Testis (tissue), 3 donors: ENCODE results near the gene WFS1. TPM values are rescaled to one million over a fixed set of nuclear protein-coding genes. Genes with fewer than 3 reads are reported as not detected.

Experiments
- DNase-seq: peaks from one replicate; pipeline ENCODE4 v3.0.0-alpha.2; 2019
- H3K27ac ChIP-seq, 2 donors: fragments of 200-600 bp; sonication (generic); one replicate each; pipeline ENCODE4 v1.5.1; 2019
- H3K27me3 ChIP-seq: fragments of 200-600 bp; sonication (generic); one replicate; pipeline ENCODE4 v1.5.1; 2019
- H3K36me3 ChIP-seq: fragments of 200-600 bp; sonication (generic); one replicate; pipeline ENCODE4 v1.5.1; 2017; ENCODE audit warnings: low read depth; ENCODE audit errors: missing control alignments
- H3K4me1 ChIP-seq: fragments of 200-600 bp; sonication (generic); one replicate; pipeline ENCODE4 v1.5.1; 2019
- H3K4me3 ChIP-seq, 2 donors: fragments of 200-600 bp; sonication (generic); one replicate each; pipeline ENCODE4 v1.5.1; 2017 to 2019
- H3K9me3 ChIP-seq: fragments of 200-600 bp; sonication (generic); one replicate; pipeline ENCODE4 v1.5.1; 2017
- POLR2A ChIP-seq: fragments of 450-650 bp; IDR thresholded peaks from one replicate; pipeline ENCODE4 v1.6.1; 2017; ENCODE audit warnings: antibody characterized with exemption, mild to moderate bottlenecking, moderate library complexity
- WGBS, 2 donors: methylation state at CpG; one replicate each; pipeline ENCODE4 v1.1.5; 2018; 5-methylcytosine and 5-hydroxymethylcytosine counted together
- intact Hi-C: fragments of 100-400 bp; cut with DNase I; formaldehyde crosslinking; loops from one replicate; pipeline ENCODE4 v1.15.1; 2023; ENCODE audit warnings: low total_unique reads
- polyA plus RNA-seq: library from polyadenylated mRNA; stranded (reverse); fragments of 350-450 nt; fragmentation: Illumina TruSeq; extraction: RNeasy Lipid Tissue Mini Kit (QIAGEN cat#74804); gene quantifications from one replicate; pipeline ENCODE4 v1.2.3, GENCODE V29; 2014; ENCODE audit warnings: low read depth, low replicate concordance; ENCODE audit not compliant: insufficient read depth
- total RNA-seq, 2 donors: library from RNA; depleted of rRNA; stranded (reverse); fragments of >200 nt; gene quantifications; one replicate each; pipeline ENCODE4 v1.2.3, GENCODE V29; 2016
- TF ChIP-seq, protein P1 (sequence below), 3 experiments: fragments of 450-650 bp in 2 of 3; fragments of 200-600 bp in 1 of 3; sonication (generic) in 1 of 3; IDR thresholded peaks; one replicate each; pipeline ENCODE4 v1.5.1; 2016 to 2019; ENCODE audit warnings: antibody characterized with exemption in 3 of 3, mild to moderate bottlenecking in 2 of 3, moderate library complexity in 1 of 3

The WFS1 gene
- total and polyA plus RNA-seq, 3 donors from 2014 or later = 80.4 to 202 (median 124) TPM

DNA sequence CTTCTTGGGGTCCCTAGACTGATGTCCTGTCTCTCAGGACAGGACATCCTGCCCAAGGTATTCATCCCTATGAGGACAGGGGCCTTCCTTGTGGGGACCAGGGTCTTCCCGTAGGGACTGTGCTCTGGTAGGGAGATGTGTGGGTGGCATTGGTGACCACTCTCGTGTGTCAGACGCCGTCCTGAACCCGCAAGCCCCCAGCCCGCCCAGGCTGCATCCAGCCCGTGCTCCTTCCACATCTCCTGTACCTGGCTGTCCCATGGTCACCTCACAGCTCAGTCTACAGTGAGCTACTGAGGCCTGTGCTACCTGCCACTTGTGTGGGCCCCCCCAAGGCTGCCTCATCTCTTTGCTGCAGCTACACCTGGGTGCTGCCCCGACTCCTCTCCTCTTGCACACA lies 24.0 kb downstream of the WFS1 start:
- no peak for DNase-seq
- no peaks in the 10 kb centered on the region for H3K9me3 ChIP-seq
- intact Hi-C loops = no loop called here
- no peak overlapping the region for H3K27ac ChIP-seq
- no peak for TF ChIP-seq POLR2A
- TF ChIP-seq, protein P1, sequence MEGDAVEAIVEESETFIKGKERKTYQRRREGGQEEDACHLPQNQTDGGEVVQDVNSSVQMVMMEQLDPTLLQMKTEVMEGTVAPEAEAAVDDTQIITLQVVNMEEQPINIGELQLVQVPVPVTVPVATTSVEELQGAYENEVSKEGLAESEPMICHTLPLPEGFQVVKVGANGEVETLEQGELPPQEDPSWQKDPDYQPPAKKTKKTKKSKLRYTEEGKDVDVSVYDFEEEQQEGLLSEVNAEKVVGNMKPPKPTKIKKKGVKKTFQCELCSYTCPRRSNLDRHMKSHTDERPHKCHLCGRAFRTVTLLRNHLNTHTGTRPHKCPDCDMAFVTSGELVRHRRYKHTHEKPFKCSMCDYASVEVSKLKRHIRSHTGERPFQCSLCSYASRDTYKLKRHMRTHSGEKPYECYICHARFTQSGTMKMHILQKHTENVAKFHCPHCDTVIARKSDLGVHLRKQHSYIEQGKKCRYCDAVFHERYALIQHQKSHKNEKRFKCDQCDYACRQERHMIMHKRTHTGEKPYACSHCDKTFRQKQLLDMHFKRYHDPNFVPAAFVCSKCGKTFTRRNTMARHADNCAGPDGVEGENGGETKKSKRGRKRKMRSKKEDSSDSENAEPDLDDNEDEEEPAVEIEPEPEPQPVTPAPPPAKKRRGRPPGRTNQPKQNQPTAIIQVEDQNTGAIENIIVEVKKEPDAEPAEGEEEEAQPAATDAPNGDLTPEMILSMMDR (IDR thresholded peaks at IDR 0.05) = no peak
- no peak overlapping the region for H3K4me3 ChIP-seq
- H3K27me3 ChIP-seq = no peaks in the 10 kb centered on the region
- no peaks in the 10 kb centered on the region for H3K36me3 ChIP-seq
- H3K4me1 ChIP-seq = peaks cover 16% of the 10 kb centered on the region
- 90 to 94% methylated on average over 7 to 8 of the region's 8 CpGs for WGBS, 2 donors

DNA sequence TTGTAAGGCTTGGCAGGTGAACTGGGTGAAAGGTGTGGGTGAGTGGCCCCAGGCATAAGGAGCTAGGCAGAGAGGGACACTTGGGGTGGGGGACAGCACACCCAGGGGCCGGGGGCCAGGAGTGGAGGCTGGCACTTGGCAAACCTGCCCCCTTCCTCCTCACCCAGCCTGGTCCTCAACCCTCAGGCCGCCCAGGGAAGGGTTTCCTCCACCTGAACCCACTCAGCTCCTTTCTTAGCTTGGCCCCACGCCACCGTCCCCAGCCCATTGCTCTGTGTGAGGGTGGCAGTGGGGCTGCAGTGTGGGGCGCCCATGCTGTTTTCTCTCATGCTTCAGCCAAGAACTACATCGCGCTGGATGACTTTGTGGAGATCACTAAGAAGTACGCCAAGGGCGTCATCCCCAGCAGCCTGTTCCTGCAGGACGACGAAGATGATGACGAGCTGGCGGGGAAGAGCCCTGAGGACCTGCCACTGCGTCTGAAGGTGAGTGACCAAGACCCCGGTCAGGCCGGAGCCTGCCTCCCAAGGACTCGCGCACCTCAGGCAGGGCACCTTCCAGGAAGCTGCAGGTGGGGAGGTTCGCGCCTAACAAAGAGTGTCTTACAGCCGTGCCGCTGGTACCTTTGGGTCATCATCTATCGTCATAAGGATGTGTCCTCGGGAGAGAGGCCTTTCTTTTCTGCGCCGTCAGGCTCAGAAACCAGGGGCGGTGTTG lies 25.2 kb downstream of the WFS1 start:
- no peak for DNase-seq
- no peak for TF ChIP-seq POLR2A
- TF ChIP-seq, protein P1 (IDR thresholded peaks at IDR 0.05) = no peak
- intact Hi-C loops = no loop called here
- Histone ChIP-seq H3K27me3 (no peaks in the 10 kb centered on the region), H3K4me3 (no peak overlapping the region), H3K4me1 (peaks cover 16% of the 10 kb centered on the region), H3K27ac (no peak overlapping the region), H3K9me3 (no peaks in the 10 kb centered on the region), H3K36me3 (no peaks in the 10 kb centered on the region)
- 94 to 97% methylated on average over 23 to 27 of the region's 27 CpGs for WGBS, 2 donors

DNA sequence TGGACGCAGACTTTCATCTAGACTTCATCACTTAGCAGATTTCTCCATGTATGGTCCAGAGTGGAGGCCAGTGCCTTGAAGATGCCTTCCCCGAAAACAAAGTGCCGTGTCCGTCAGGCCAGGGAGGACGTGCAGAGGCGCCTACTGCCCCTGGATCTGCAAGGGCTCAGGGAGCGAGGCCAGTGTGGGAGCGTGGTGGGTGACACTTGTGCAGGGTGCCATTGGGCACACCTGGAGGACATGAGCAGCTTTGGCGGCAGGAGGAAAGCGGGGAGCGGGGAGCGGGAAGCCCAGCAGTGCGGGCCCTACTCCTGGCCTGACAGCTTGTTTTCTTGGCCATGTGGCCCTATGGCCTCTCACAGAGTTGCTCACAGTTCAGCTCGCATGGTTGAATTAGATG lies 25.8 kb downstream of the WFS1 start:
- Histone ChIP-seq H3K9me3 (no peaks in the 10 kb centered on the region), H3K27me3 (no peaks in the 10 kb centered on the region), H3K4me3 (no peak overlapping the region), H3K27ac (no peak overlapping the region), H3K36me3 (no peaks in the 10 kb centered on the region), H3K4me1 (peaks cover 16% of the 10 kb centered on the region)
- TF ChIP-seq, protein P1 (IDR thresholded peaks at IDR 0.05) = no peak
- TF ChIP-seq POLR2A = no peak
- intact Hi-C loops = no loop called here
- WGBS, 2 donors = 93 to 100% methylated on average over 2 to 14 of the region's 14 CpGs
- no peak for DNase-seq

DNA sequence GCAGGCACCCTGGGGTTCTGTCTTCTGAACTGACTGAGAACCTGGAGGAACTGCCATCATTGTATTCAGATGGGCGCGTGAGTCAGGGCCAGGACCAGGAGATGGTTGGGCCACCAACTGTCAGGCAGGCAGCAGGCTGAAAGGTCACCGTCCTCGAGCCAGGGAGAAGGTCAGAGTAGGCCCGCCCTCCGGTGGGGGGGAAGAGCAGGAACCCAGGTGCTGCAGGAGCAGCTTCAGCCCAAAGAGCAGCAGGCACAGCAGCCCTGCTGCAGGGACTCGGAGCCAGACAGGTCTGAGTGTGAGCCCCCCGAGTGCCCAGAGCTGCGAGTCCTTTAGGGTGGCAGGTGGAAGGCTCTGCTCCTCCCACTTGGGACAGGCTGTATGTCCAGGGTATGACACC lies 26.4 kb downstream of the WFS1 start:
- WGBS, 2 donors = 79 to 89% methylated on average over 6 to 7 of the region's 9 CpGs
- intact Hi-C loops = no loop called here
- Histone ChIP-seq H3K9me3 (no peaks in the 10 kb centered on the region), H3K27ac (peak overlapping the region in 1 of 2 donors; percentile 54), H3K36me3 (no peaks in the 10 kb centered on the region), H3K4me3 (no peak overlapping the region), H3K27me3 (no peaks in the 10 kb centered on the region), H3K4me1 (peaks cover 16% of the 10 kb centered on the region)
- no peak for TF ChIP-seq POLR2A
- TF ChIP-seq, protein P1 (IDR thresholded peaks at IDR 0.05) = no peak
- DNase-seq = no peak

DNA sequence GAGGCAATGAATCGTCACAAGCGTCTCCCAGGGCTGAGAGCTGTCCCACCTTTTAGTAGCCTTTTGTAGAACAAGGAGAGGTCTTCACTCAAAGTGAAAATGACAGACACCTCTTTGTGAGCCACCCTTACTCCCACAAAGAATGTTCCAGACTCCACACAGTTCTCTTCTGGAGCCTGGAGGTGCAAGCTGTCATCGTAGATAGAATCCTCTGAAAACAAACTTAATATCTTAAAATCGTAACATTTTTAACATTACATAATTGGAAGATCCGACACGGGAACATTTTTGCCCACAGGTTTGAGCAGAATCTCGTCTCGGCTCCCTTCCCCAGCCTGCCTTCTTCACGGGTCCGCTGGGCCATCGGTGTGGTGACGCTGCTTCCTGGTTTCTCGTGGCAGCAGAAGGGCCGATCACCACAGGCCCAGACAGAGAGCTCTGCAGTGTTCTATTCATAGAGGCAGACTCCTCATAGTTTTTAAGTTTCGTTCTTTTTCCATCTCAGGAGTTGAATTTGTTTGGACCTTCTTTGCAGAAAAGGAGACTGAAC lies 27.7 kb downstream of the WFS1 start:
- Histone ChIP-seq H3K4me1 (peaks cover 16% of the 10 kb centered on the region), H3K27me3 (no peaks in the 10 kb centered on the region), H3K36me3 (no peaks in the 10 kb centered on the region), H3K9me3 (no peaks in the 10 kb centered on the region), H3K27ac (peak overlapping the region; percentile 51 to 62), H3K4me3 (no peak overlapping the region)
- intact Hi-C loops = no loop called here
- TF ChIP-seq, protein P1 (IDR thresholded peaks at IDR 0.05) = no peak
- no peak for TF ChIP-seq POLR2A
- peak; percentile 54 for DNase-seq
- 61 to 88% methylated on average over 15 of the region's 15 CpGs for whole genome bisulfite sequencing, 2 donors
